Smooth muscle cell of the pulmonary artery (primary cell): Measurements from ENCODE around the gene RBBP7. TPM values are rescaled to one million over a fixed set of nuclear protein-coding genes. Genes with fewer than 3 reads are reported as not detected.

ENCODE experiments used
- total RNA-seq: library from RNA; depleted of rRNA; stranded (reverse); fragments of >200 nt; gene quantifications from 2 replicates; pipeline ENCODE4 v1.2.3, GENCODE V29; 2014

RBBP7 gene
- total RNA-seq, result 82.0 and 99.0 TPM in 2 replicates

DNA sequence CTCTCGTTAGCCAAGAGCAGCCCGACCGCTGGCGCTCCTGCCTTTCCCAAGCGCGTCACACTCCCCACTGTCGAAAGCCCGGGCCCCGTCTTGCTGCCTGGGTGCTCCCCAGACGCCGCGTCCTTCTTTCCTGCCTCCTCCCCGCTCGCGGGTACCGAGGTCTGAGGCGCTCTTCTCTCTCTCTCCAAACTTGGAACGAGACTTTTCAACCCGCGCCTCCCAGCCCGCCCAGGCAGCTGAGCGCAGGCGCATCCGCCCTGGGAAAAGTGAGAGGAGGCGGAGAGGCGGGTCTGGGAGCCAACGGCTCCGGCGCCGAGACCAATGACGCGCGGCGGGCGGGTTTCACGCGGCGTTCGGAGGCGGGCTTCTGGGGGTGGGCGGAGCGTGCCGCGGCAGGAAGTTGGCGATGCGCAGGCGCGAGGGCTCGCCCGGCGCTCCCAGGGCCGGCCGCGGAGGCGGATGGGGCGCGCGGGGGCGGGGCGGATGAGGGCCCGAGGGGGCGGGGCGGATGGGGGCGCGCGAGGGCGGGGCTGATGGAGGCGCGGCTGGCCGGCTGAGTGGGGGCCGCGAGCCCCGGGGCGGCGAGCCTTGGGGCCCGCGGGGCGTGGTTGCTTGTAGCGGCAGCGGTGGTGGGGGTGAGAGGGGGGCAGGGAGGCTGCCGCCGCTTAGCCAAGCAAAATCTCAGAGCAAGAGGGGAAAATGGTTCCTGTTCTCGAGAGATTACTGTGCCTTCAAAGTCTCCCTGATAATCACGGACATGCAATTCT, at the start of gene RBBP7:
Gene RBBP7, minus strand, starts transcription at position 268 of the 767 bp plus-strand sequence. CDS start 309 bp downstream, outside the sequence.

Other genes with a start within 250 kb of the RBBP7 start
- not detected in 2 replicates for gene S100G, start 220.2 kb downstream of the RBBP7 start, total RNA-seq
- gene CTPS2, start 157.7 kb downstream of the RBBP7 start, total RNA-seq, result 8.7 and 9.6 TPM in 2 replicates
- gene SYAP1, start 150.8 kb downstream of the RBBP7 start, total RNA-seq, result 29.6 and 33.9 TPM in 2 replicates
- gene TXLNG, start 83.9 kb downstream of the RBBP7 start, total RNA-seq, result 6.3 and 6.7 TPM in 2 replicates
- gene REPS2, start 76.3 kb upstream of the RBBP7 start, total RNA-seq, result 0.66 and 0.72 TPM in 2 replicates